Measurements from ENCODE around the gene MMS22L. TPM values are rescaled to one million over a fixed set of nuclear protein-coding genes. Genes with fewer than 3 reads are reported as not detected.

Gene MMS22L
- polyA plus RNA-seq, 4 donors, result 0.54 to 13.3 (median 2.6) TPM

DNA sequence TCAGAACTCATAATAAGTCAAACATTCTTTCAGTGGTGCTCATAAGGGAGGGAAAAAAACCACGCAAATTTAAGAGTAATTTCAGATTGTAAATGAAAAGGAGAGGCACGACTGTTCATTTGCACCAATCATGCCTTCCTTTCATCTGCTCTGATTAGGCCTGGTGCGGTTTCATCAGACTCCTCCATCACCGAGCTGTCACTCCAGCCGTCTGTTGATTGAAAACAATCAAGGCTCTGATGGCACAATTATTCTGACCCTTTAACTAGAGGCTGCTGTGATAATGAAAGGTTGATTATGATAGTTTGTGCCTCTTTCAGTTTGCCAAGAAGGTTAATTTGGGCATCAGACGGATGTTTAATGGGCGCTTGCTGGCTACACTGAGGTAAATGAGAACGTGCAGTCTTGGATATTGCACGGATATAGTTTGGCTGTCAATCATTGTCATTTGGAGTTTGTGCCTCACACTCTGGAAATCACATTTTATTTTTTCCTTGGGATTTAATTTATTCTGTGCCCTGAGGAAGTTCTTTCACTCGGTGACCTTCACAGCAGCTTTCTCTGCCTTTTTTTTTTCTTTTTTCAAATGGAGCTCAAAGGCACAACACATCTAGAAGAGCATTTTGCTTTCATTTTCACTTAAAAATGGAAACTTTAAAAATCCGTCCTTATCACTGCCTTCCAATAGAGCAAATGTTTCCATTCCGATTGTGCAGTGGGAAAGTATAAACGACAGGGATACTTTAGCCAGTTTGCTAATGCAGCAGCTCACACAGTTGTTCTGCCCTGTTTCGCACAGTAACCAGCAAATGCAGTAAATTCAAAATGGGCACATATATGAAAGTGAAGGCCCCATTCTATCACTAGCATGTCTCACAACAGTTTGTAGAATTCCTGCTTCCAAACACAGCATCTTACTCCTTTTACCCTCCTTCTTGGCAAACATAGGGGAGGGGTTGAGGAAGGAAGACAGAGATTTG is 185.7 kb downstream of the MMS22L start:
- H3K9me3 ChIP-seq (ENCODE audit: control insufficient read depth in 2 of 2, insufficient read depth in 1 of 2, low read depth in 1 of 2, low read length in 1 of 2), result no peaks in the 10 kb centered on the region
- FAIRE-seq (no peak), DNase-seq (no peak)
- 68 to 71% (median 68%) methylated on average over 14 of the region's 14 CpGs for WGBS, 3 donors
- no peaks in the 10 kb centered on the region for H3K4me1 ChIP-seq (ENCODE audit: control insufficient read depth in 3 of 3, insufficient read depth in 2 of 3, low read depth in 1 of 3, low read length in 2 of 3)
- H3K27ac ChIP-seq (ENCODE audit: low read depth in 1 of 3, low read length in 2 of 3), result no peak overlapping the region
- no peaks in the 10 kb centered on the region for H3K27me3 ChIP-seq (ENCODE audit: control insufficient read depth in 3 of 3, insufficient read depth in 3 of 3, low read length in 3 of 3)
- no peaks in the 10 kb centered on the region for H3K36me3 ChIP-seq (ENCODE audit: control insufficient read depth in 3 of 3, insufficient read depth in 2 of 3, low read depth in 1 of 3, low read length in 3 of 3)
- H3K4me3 ChIP-seq (ENCODE audit: low read depth in 1 of 3, low read length in 3 of 3), result no peak overlapping the region

DNA sequence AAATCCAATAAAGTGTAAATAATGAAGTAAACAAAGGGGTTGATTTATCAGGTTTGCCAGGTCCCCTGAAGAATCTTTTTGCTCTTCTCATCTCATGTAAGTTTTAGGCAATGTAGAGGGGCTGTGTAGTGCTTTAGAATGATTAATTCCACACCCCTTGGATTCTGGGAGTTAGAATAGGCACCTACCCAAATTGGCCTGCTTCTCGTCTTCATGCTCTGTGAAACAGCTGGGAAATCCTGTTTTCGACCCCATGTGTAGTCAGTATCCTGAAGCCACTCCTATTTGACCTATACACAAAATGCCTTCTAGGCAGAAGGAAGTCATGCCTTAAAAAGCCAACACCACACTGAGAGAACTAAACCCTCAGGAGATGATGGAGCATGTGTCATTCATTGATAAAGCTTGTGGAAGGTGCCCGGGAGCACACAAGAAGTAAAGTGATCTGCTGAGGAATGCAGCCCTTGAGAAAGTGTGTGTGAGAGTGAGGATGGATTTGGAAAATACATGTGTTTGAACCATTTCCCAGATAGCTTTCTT is 187.6 kb downstream of the MMS22L start:
- H3K27ac ChIP-seq (ENCODE audit: low read depth in 1 of 3, low read length in 2 of 3), result no peak overlapping the region
- DNase-seq (no peak), FAIRE-seq (no peak)
- H3K27me3 ChIP-seq (ENCODE audit: control insufficient read depth in 3 of 3, insufficient read depth in 3 of 3, low read length in 3 of 3), result no peaks in the 10 kb centered on the region
- H3K36me3 ChIP-seq (ENCODE audit: control insufficient read depth in 3 of 3, insufficient read depth in 2 of 3, low read depth in 1 of 3, low read length in 3 of 3), result no peaks in the 10 kb centered on the region
- no peak overlapping the region for H3K4me3 ChIP-seq (ENCODE audit: low read depth in 1 of 3, low read length in 3 of 3)
- no peaks in the 10 kb centered on the region for H3K4me1 ChIP-seq (ENCODE audit: control insufficient read depth in 3 of 3, insufficient read depth in 2 of 3, low read depth in 1 of 3, low read length in 2 of 3)
- H3K9me3 ChIP-seq (ENCODE audit: control insufficient read depth in 2 of 2, insufficient read depth in 1 of 2, low read depth in 1 of 2, low read length in 1 of 2), result no peaks in the 10 kb centered on the region
- WGBS, 3 donors, result 63 to 86% (median 80%) methylated on average over 3 of the region's 3 CpGs

DNA sequence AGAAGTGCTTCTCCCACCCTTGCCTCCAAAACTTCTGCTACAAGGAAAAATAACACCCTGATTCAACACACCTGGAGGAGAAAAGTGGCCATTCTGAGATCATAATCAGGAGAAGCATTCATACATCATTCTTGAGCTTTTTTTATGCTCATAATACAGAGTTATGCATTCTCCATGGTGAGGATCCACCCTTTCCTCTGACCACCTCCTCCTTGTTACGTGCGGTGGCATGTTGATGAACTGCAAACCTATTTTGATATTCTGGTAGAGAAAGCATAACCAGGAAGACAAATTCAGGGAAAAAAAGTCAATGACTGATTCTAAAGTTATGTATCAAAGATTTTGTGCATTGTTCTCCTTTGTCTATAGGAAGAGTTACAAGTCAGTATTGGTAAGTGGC is 188.6 kb downstream of the MMS22L start:
- H3K4me1 ChIP-seq (ENCODE audit: control insufficient read depth in 3 of 3, insufficient read depth in 2 of 3, low read depth in 1 of 3, low read length in 2 of 3), result no peaks in the 10 kb centered on the region

DNA sequence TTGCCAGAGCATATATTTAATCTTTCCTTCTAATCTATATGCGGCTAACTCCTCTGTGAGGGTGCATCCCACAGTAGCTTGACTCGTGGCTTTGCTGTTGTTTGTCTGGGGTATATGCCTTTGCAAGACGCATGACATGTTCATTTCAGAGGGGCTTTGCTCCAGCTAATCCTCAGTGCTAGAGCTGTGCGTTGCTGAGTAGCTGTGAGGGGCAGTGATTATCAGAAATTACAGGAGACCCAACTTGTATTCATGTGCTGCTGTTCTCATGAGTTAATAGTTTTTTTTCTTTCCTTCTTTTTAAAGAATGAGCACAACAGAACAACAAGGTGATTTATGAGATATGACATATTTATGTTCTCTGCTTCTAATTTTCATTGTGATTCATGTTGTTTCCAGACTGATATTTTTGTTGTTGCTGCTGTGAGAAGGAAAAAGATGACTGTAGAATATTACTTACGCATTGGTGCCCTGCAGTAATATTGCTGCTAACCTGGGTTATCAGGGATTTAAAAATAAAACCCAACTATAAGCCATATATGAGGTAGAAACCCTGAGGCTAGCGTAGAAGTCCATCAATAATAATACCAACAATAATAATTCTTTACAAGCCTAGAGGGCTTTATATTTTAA is 190.2 kb downstream of the MMS22L start:
- Histone ChIP-seq H3K27ac (ENCODE audit: low read depth in 1 of 3, low read length in 2 of 3) (no peak overlapping the region), H3K4me1 (ENCODE audit: control insufficient read depth in 3 of 3, insufficient read depth in 2 of 3, low read depth in 1 of 3, low read length in 2 of 3) (no peaks in the 10 kb centered on the region), H3K4me3 (ENCODE audit: low read depth in 1 of 3, low read length in 3 of 3) (no peak overlapping the region), H3K36me3 (ENCODE audit: control insufficient read depth in 3 of 3, insufficient read depth in 2 of 3, low read depth in 1 of 3, low read length in 3 of 3) (no peaks in the 10 kb centered on the region), H3K9me3 (ENCODE audit: control insufficient read depth in 2 of 2, insufficient read depth in 1 of 2, low read depth in 1 of 2, low read length in 1 of 2) (no peaks in the 10 kb centered on the region), H3K27me3 (ENCODE audit: control insufficient read depth in 3 of 3, insufficient read depth in 3 of 3, low read length in 3 of 3) (no peaks in the 10 kb centered on the region)
- WGBS, 3 donors, result 80 to 86% (median 86%) methylated on average over 6 of the region's 6 CpGs
- DNase-seq, result no peak
- no peak for FAIRE-seq

More for the DNA sequence above, 188.6 kb downstream of the MMS22L start:
- no peak for DNase-seq
- 96 to 98% (median 97%) methylated on average over 2 of the region's 2 CpGs for WGBS, 3 donors
- Histone ChIP-seq H3K9me3 (ENCODE audit: control insufficient read depth in 2 of 2, insufficient read depth in 1 of 2, low read depth in 1 of 2, low read length in 1 of 2) (no peaks in the 10 kb centered on the region), H3K27ac (ENCODE audit: low read depth in 1 of 3, low read length in 2 of 3) (no peak overlapping the region), H3K27me3 (ENCODE audit: control insufficient read depth in 3 of 3, insufficient read depth in 3 of 3, low read length in 3 of 3) (no peaks in the 10 kb centered on the region), H3K4me3 (ENCODE audit: low read depth in 1 of 3, low read length in 3 of 3) (no peak overlapping the region), H3K36me3 (ENCODE audit: control insufficient read depth in 3 of 3, insufficient read depth in 2 of 3, low read depth in 1 of 3, low read length in 3 of 3) (no peaks in the 10 kb centered on the region)
- no peak for FAIRE-seq
